ENCODE measurements around the gene NDUFA5.
A peak's percentile ranks its signal among the peaks of the same experiment; 100 is the strongest.
"Not testable (repeated sequence)": the region's sequence is repeated elsewhere in the genome, so short reads cannot be mapped to it uniquely, and the experiment has no call there.

Gene NDUFA5

GRCh38 chr7:123555484-123555883 lies 2.1 kb downstream of the NDUFA5 start:
- DNase-seq: no peak

- DNase-seq: no peak
Observed at GRCh38 chr7:123553159-123553558, 4.5 kb downstream of the NDUFA5 start.

- no peak for DNase-seq
Observed at GRCh38 chr7:123552641-123553040, 5.0 kb downstream of the NDUFA5 start.

GRCh38 chr7:123552134-123552533 lies 5.5 kb downstream of the NDUFA5 start:
- not testable (repeated sequence) for DNase-seq

GRCh38 chr7:123548406-123548805 lies 9.2 kb downstream of the NDUFA5 start:
- DNase-seq: no peak

- no peak for DNase-seq
Observed at GRCh38 chr7:123539871-123540270, 17.7 kb downstream of the NDUFA5 start.

- no peak for DNase-seq
Observed at GRCh38 chr7:123538897-123539296, 18.7 kb downstream of the NDUFA5 start.

- DNase-seq: no peak
Observed at GRCh38 chr7:123538189-123538714, 19.4 kb downstream of the NDUFA5 start.

- DNase-seq: peak; percentile 21
Observed at GRCh38 chr7:123537026-123537642, 20.5 kb downstream of the NDUFA5 start.

- no peak for DNase-seq
Observed at GRCh38 chr7:123535517-123535916, 22.1 kb downstream of the NDUFA5 start.

GRCh38 chr7:123534383-123535260 lies 23.0 kb downstream of the NDUFA5 start, which contains the start of gene IQUB:
Gene IQUB, minus strand, starts transcription at chr7:123534595. Its CDS starts 22,255 bp downstream, at chr7:123512340.
- DNase-seq: peak; percentile 98

- no peak for DNase-seq
Observed at GRCh38 chr7:123533929-123534382, 23.7 kb downstream of the NDUFA5 start.

GRCh38 chr7:123533553-123533917 lies 24.1 kb downstream of the NDUFA5 start:
- DNase-seq: no peak

GRCh38 chr7:123532788-123533552 lies 24.6 kb downstream of the NDUFA5 start:
- DNase-seq: not testable (repeated sequence)

GRCh38 chr7:123532343-123532742 lies 25.3 kb downstream of the NDUFA5 start:
- not testable (repeated sequence) for DNase-seq

GRCh38 chr7:123530035-123530591 lies 27.5 kb downstream of the NDUFA5 start:
- DNase-seq: not testable (repeated sequence)

GRCh38 chr7:123528265-123528664 lies 29.4 kb downstream of the NDUFA5 start:
- no peak for DNase-seq

- not testable (repeated sequence) for DNase-seq
Observed at GRCh38 chr7:123527712-123528225, 29.8 kb downstream of the NDUFA5 start.

GRCh38 chr7:123526533-123526932 lies 31.1 kb downstream of the NDUFA5 start:
- not testable (repeated sequence) for DNase-seq

- DNase-seq: no peak
Observed at GRCh38 chr7:123522066-123522465, 35.6 kb downstream of the NDUFA5 start.

- DNase-seq: no peak
Observed at GRCh38 chr7:123505221-123505620, 52.4 kb downstream of the NDUFA5 start.

GRCh38 chr7:123502201-123502600 lies 55.4 kb downstream of the NDUFA5 start:
- no peak for DNase-seq
